Choroid plexus epithelial cell (primary cell): ENCODE measurements around the gene EIF3K.

ENCODE experiments used
- DNase-seq: peaks from one replicate; pipeline ENCODE4 v3.0.0-alpha.2; 2010; ENCODE audit warnings: low read depth
- H3K4me3 ChIP-seq: 2 replicates; pipeline ENCODE4 v1.5.1; 2011; ENCODE audit warnings: low read depth, mild to moderate bottlenecking, control low read depth, low read length, moderate library complexity
- CTCF ChIP-seq: conservative IDR thresholded peaks from 2 replicates; pipeline ENCODE4 v1.5.1; 2011; ENCODE audit warnings: low read depth, mild to moderate bottlenecking, control low read depth, inconsistent platforms, low read length, moderate library complexity

The EIF3K gene

DNA sequence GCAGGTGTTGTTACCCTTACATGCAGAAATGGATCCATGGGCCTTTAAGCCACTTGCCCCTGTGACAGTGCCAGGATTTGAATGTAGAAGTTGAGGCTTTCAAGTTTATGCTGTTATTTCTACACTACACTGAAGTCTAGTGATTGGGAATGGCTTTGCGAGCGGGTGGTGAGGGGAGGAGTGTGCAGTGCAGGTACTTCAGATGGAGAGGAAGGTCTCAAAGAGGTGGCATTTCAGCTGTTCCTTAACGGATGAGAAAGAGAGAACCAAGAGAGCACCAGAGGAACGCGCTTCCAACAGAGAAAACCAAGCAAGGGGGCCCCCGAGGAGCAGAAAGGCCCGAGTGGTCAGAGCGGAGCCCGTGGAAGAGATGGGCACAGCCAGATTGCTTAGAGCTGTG is 41.7 kb downstream of the EIF3K start:
- no peak for DNase-seq
- no peak overlapping the region for H3K4me3 ChIP-seq
- TF ChIP-seq CTCF, result no peak

DNA sequence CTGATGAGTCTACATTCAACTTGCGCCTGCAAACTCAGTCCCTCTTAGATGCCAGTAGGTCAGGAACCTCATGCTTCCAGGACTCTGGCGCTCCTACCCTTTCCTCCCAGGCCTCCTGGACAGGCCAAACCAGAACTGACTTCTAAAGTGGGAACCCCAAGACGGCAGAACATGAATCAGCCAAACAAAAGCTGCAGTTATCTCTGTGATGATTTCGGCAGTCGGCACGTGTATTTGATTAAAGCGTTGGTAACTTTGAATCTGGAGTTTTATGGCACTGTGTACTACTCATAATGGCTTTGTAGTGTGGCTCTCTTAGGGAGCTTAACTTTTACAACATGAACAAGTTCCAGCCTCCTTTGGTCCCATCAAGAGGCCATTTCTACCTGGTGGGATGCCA is 42.1 kb downstream of the EIF3K start:
- no peak for TF ChIP-seq CTCF
- no peak for DNase-seq
- no peak overlapping the region for H3K4me3 ChIP-seq

- H3K4me3 ChIP-seq, result no peak overlapping the region
- DNase-seq, result no peak
- TF ChIP-seq CTCF, result no peak
Measured at GRCh38 chr19:38661996-38662395, 43.0 kb downstream of the EIF3K start.

GRCh38 chr19:38662537-38663155 is 43.7 kb downstream of the EIF3K start:
- DNase-seq, result no peak
- no peak overlapping the region for H3K4me3 ChIP-seq
- TF ChIP-seq CTCF, result no peak

- TF ChIP-seq CTCF, result no peak
- no peak overlapping the region for H3K4me3 ChIP-seq
- DNase-seq, result no peak
Measured at GRCh38 chr19:38663156-38663651, 44.2 kb downstream of the EIF3K start.

DNA sequence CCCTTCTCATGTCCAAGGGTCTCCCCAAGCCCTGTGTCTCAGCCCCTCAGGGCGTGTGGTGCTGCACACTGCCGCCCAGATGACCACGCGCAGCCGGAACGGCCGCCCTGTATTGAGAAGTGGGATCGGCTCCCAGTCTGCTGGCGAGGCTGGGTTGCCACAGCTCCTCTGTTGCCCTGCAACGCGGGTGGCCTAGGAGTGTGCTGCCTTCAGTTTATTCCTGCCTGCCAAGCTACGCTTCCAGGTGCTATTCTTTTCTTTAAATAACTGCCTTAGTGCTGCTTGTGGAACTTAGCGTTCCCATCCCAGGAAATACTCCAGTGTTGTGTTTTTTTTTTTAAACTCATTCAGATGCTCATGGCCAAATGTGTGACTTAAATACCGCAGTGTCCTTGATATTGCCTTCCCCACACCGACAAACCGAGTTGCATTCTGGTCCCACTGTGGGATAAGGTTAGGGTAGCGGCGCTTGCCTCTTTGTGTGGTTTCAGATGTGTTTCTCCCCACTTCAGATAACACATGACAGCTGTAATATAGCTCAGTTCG is 45.0 kb downstream of the EIF3K start:
- no peak for DNase-seq
- no peak overlapping the region for H3K4me3 ChIP-seq

More for the DNA sequence above, 45.0 kb downstream of the EIF3K start:
- TF ChIP-seq CTCF, result no peak
